Measurements from ENCODE around the gene CHD3. TPM values are rescaled to one million over a fixed set of nuclear protein-coding genes. Genes with fewer than 3 reads are reported as not detected.
A peak's percentile ranks its signal among the peaks of the same experiment; 100 is the strongest.

The CHD3 gene
- total RNA-seq, 1 donor: 110 TPM

GRCh38 chr17:7864995-7865650, 23.5 kb upstream of the CHD3 start:
- DNase-seq (ENCODE audit: low read depth in 2 of 3, low spot score in 2 of 3): no peak

GRCh38 chr17:7867881-7868329, 20.7 kb upstream of the CHD3 start:
- no peak for DNase-seq (ENCODE audit: low read depth in 2 of 3, low spot score in 2 of 3)

- DNase-seq (ENCODE audit: low read depth in 2 of 3, low spot score in 2 of 3): no peak
Measured at GRCh38 chr17:7873051-7873450, 15.5 kb upstream of the CHD3 start.

- no peak for DNase-seq (ENCODE audit: low read depth in 2 of 3, low spot score in 2 of 3)
Measured at GRCh38 chr17:7875804-7876370, 12.7 kb upstream of the CHD3 start.

- no peak for DNase-seq (ENCODE audit: low read depth in 2 of 3, low spot score in 2 of 3)
Measured at GRCh38 chr17:7878234-7878633, 10.4 kb upstream of the CHD3 start.

GRCh38 chr17:7880076-7880868, 8.3 kb upstream of the CHD3 start:
- no peak for DNase-seq (ENCODE audit: low read depth in 2 of 3, low spot score in 2 of 3)

- no peak for DNase-seq (ENCODE audit: low read depth in 2 of 3, low spot score in 2 of 3)
Measured at GRCh38 chr17:7881276-7882054, 7.1 kb upstream of the CHD3 start.

GRCh38 chr17:7882068-7882467, 6.5 kb upstream of the CHD3 start:
- no peak for DNase-seq (ENCODE audit: low read depth in 2 of 3, low spot score in 2 of 3)

GRCh38 chr17:7882629-7883028, 6.0 kb upstream of the CHD3 start:
- no peak for DNase-seq (ENCODE audit: low read depth in 2 of 3, low spot score in 2 of 3)

- DNase-seq (ENCODE audit: low read depth in 2 of 3, low spot score in 2 of 3): peak in 2 of 3 donors; percentile 68 to 72
Measured at GRCh38 chr17:7883781-7884386, 4.7 kb upstream of the CHD3 start.

GRCh38 chr17:7884581-7885366, 3.8 kb upstream of the CHD3 start:
- peak in 1 of 3 donors; percentile 15 for DNase-seq (ENCODE audit: low read depth in 2 of 3, low spot score in 2 of 3)

- DNase-seq (ENCODE audit: low read depth in 2 of 3, low spot score in 2 of 3): peak in 2 of 3 donors; percentile 44 to 47
Measured at GRCh38 chr17:7885367-7886226, 3.0 kb upstream of the CHD3 start.

GRCh38 chr17:7886227-7887037, 2.2 kb upstream of the CHD3 start:
- peak in 1 of 3 donors; percentile 33 for DNase-seq (ENCODE audit: low read depth in 2 of 3, low spot score in 2 of 3)

GRCh38 chr17:7887038-7887481, 1.5 kb upstream of the CHD3 start:
- DNase-seq (ENCODE audit: low read depth in 2 of 3, low spot score in 2 of 3): no peak

- peak; percentile 74 to 96 (median 92) for DNase-seq (ENCODE audit: low read depth in 2 of 3, low spot score in 2 of 3)
Measured at GRCh38 chr17:7887482-7888183, 956 bp upstream of the CHD3 start.

GRCh38 chr17:7889166-7889955, 772 bp downstream of the CHD3 start:
- DNase-seq (ENCODE audit: low read depth in 2 of 3, low spot score in 2 of 3): peak in 2 of 3 donors; percentile 89 to 94
